Nephron (organoid): ENCODE measurements around the gene ZDHHC6.
"Not testable (repeated sequence)": the region's sequence is repeated elsewhere in the genome, so short reads cannot be mapped to it uniquely, and the experiment has no call there.

Experiments used
- H3K27ac Mint-ChIP-seq, 3 experiments: 2 replicates each; pipeline ENCODE4 v1.8.0; 2020; ENCODE audit warnings: mixed read lengths in 3 of 3, mild to moderate bottlenecking in 2 of 3, moderate library complexity in 1 of 3
- H3K27me3 Mint-ChIP-seq: 2 replicates; pipeline ENCODE4 v1.8.0; 2021; ENCODE audit warnings: low read depth, mild to moderate bottlenecking, moderate library complexity, mixed read lengths
- H3K36me3 Mint-ChIP-seq: 2 replicates; pipeline ENCODE4 v1.8.0; 2020; ENCODE audit warnings: low read depth, mixed read lengths
- H3K4me1 Mint-ChIP-seq: 2 replicates; pipeline ENCODE4 v1.8.0; 2020; ENCODE audit warnings: mixed read lengths
- H3K4me3 Mint-ChIP-seq, 3 experiments: 2 replicates each; pipeline ENCODE4 v1.8.0; 2020; ENCODE audit warnings: mild to moderate bottlenecking in 3 of 3, mixed read lengths in 3 of 3, moderate library complexity in 2 of 3
- H3K9me3 Mint-ChIP-seq: 2 replicates; pipeline ENCODE4 v1.8.0; 2020; ENCODE audit warnings: mixed read lengths
- TF ChIP-seq, protein P1 (sequence below), 3 experiments: fragments of 200-600 bp; sonication (generic); IDR thresholded peaks; one replicate each; pipeline ENCODE4 v1.5.0; 2021; ENCODE audit warnings: antibody characterized with exemption in 3 of 3; ENCODE audit not compliant: unreplicated experiment in 3 of 3

The ZDHHC6 gene

GRCh38 chr10:112393341-112393740 is 53.4 kb downstream of the ZDHHC6 start:
- peak overlapping the region in 2 of 3 experiments; percentile 18 to 52 for H3K27ac Mint-ChIP-seq
- no peaks in the 10 kb centered on the region for H3K36me3 Mint-ChIP-seq
- no peaks in the 10 kb centered on the region for H3K9me3 Mint-ChIP-seq
- H3K4me1 Mint-ChIP-seq = peaks cover 9% of the 10 kb centered on the region
- TF ChIP-seq, protein P1, sequence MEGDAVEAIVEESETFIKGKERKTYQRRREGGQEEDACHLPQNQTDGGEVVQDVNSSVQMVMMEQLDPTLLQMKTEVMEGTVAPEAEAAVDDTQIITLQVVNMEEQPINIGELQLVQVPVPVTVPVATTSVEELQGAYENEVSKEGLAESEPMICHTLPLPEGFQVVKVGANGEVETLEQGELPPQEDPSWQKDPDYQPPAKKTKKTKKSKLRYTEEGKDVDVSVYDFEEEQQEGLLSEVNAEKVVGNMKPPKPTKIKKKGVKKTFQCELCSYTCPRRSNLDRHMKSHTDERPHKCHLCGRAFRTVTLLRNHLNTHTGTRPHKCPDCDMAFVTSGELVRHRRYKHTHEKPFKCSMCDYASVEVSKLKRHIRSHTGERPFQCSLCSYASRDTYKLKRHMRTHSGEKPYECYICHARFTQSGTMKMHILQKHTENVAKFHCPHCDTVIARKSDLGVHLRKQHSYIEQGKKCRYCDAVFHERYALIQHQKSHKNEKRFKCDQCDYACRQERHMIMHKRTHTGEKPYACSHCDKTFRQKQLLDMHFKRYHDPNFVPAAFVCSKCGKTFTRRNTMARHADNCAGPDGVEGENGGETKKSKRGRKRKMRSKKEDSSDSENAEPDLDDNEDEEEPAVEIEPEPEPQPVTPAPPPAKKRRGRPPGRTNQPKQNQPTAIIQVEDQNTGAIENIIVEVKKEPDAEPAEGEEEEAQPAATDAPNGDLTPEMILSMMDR (IDR thresholded peaks at IDR 0.05; ENCODE audit: unreplicated experiment in 3 of 3) = no peak
- H3K27me3 Mint-ChIP-seq = no peaks in the 10 kb centered on the region
- H3K4me3 Mint-ChIP-seq = no peak overlapping the region

- peaks cover 9% of the 10 kb centered on the region for H3K4me1 Mint-ChIP-seq
- H3K9me3 Mint-ChIP-seq = no peaks in the 10 kb centered on the region
- no peak overlapping the region for H3K4me3 Mint-ChIP-seq
- TF ChIP-seq, protein P1 (IDR thresholded peaks at IDR 0.05; ENCODE audit: unreplicated experiment in 3 of 3) = no peak
- no peaks in the 10 kb centered on the region for H3K36me3 Mint-ChIP-seq
- H3K27ac Mint-ChIP-seq = no peak overlapping the region
- no peaks in the 10 kb centered on the region for H3K27me3 Mint-ChIP-seq
Measured at GRCh38 chr10:112390125-112390703, 56.5 kb downstream of the ZDHHC6 start.

DNA sequence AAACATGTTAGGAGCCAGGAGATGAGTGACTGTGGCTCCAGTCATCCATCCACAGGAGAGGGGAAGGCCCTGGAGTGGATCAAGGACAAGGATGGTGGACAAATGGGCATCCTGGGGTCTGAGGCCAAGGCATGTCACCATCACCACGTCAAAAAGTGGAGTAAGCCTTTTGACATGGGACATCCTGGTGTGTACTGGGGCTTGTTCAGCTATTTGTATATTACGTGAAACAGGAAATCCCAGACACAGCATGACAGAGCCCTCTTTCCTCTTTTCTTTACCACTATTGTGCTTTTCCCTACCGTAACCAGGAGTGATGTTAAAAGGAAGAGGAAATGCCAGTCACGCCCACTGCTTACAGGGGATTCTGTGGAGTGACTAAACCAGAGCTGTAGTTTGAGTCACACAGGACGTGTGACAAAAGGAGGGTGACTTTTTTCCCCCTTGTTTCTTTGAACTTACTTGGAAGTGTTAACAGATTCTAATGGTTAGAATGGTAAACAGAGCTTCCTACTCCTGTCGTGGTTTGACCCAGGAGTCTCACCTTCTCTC is 57.4 kb downstream of the ZDHHC6 start:
- TF ChIP-seq, protein P1 (IDR thresholded peaks at IDR 0.05; ENCODE audit: unreplicated experiment in 3 of 3) = no peak
- H3K27me3 Mint-ChIP-seq = no peaks in the 10 kb centered on the region

DNA sequence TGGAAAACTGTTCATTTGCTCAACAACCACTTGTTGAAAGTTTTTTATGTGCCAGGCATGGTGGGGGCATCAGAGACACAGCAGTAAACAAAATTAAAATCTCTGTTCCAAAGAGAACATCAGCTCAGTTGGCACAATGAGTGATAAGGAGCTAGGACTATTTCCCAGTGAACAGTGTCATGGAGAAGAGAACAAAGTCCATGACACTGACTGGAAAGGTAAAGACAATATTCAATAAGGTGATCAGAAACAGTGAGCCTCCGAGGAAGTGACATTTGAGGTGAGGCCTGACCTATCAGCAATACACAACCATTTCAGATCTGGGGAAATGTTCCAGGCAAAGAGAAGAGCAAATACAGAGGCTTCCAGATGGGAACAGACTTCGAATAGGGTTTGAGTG is 58.2 kb downstream of the ZDHHC6 start:
- Mint-ChIP-seq H3K9me3 (no peaks in the 10 kb centered on the region), H3K36me3 (no peaks in the 10 kb centered on the region), H3K27me3 (no peaks in the 10 kb centered on the region), H3K27ac (no peak overlapping the region), H3K4me1 (peaks cover 4% of the 10 kb centered on the region), H3K4me3 (no peak overlapping the region)
- TF ChIP-seq, protein P1 (IDR thresholded peaks at IDR 0.05; ENCODE audit: unreplicated experiment in 3 of 3) = no peak

More for the DNA sequence above, 57.4 kb downstream of the ZDHHC6 start:
- Mint-ChIP-seq H3K4me3 (no peak overlapping the region), H3K27ac (no peak overlapping the region), H3K36me3 (no peaks in the 10 kb centered on the region), H3K4me1 (peaks cover 7% of the 10 kb centered on the region), H3K9me3 (no peaks in the 10 kb centered on the region)

GRCh38 chr10:112388056-112388455 is 58.7 kb downstream of the ZDHHC6 start:
- H3K27me3 Mint-ChIP-seq, H3K36me3 Mint-ChIP-seq, H3K4me1 Mint-ChIP-seq, H3K27ac Mint-ChIP-seq, H3K9me3 Mint-ChIP-seq, H3K4me3 Mint-ChIP-seq: not testable (repeated sequence)

DNA sequence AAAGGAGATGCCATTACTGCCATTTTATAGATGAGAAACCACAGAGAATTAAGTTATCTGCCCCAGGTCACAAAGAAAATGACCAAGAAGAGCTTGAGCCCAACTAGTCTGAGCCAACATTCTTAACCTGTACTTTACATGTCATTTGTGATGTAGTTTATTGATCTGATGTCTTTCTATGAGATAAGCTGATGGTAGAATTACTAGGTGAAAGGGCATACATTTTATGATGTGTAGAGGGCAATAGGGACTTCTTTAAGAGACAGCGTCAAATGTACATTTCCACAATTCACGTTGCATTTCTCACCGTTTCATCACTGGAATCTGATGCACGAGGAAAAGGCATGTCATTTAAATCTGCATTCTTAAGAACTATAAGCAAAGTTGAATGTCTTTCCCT is 61.5 kb downstream of the ZDHHC6 start:
- peaks cover 4% of the 10 kb centered on the region for H3K4me1 Mint-ChIP-seq
- H3K4me3 Mint-ChIP-seq = no peak overlapping the region
- H3K27ac Mint-ChIP-seq = no peak overlapping the region
- TF ChIP-seq, protein P1 (IDR thresholded peaks at IDR 0.05; ENCODE audit: unreplicated experiment in 3 of 3) = no peak
- peaks cover 1% of the 10 kb centered on the region for H3K27me3 Mint-ChIP-seq
- H3K9me3 Mint-ChIP-seq = no peaks in the 10 kb centered on the region
- H3K36me3 Mint-ChIP-seq = no peaks in the 10 kb centered on the region
